ENCODE results near the gene TMEM198.
A peak's percentile ranks its signal among the peaks of the same experiment; 100 is the strongest.

Gene TMEM198

GRCh38 chr2:219543596-219544358 is at the start of gene TMEM198, which contains the start of gene CHPF:
Gene TMEM198 (plus strand): TSS chr2:219544028. CDS start chr2:219544728, 700 bp downstream.
Gene CHPF (minus strand): TSS chr2:219543809. CDS start chr2:219543538, 271 bp downstream.
- DNase-seq (ENCODE audit: low read depth): peak; percentile 99

- no peak for DNase-seq (ENCODE audit: low read depth)
Measured at GRCh38 chr2:219494952-219495530, 48.8 kb upstream of the TMEM198 start.

- DNase-seq (ENCODE audit: low read depth): peak; percentile 83
Measured at GRCh38 chr2:219495531-219496122, 48.2 kb upstream of the TMEM198 start.

GRCh38 chr2:219496247-219496824 is 47.5 kb upstream of the TMEM198 start:
- DNase-seq (ENCODE audit: low read depth): no peak

- no peak for DNase-seq (ENCODE audit: low read depth)
Measured at GRCh38 chr2:219496825-219497494, 46.9 kb upstream of the TMEM198 start.

- DNase-seq (ENCODE audit: low read depth): peak; percentile 92
Measured at GRCh38 chr2:219497495-219498279, 46.1 kb upstream of the TMEM198 start.

- peak; percentile 100 for DNase-seq (ENCODE audit: low read depth)
Measured at GRCh38 chr2:219498280-219499057, 45.4 kb upstream of the TMEM198 start, which contains the start of gene GMPPA. Gene GMPPA (plus strand): TSS chr2:219498891. CDS start chr2:219499976, 1,085 bp downstream.

- no peak for DNase-seq (ENCODE audit: low read depth)
Measured at GRCh38 chr2:219499058-219499307, 44.8 kb upstream of the TMEM198 start.

- no peak for DNase-seq (ENCODE audit: low read depth)
Measured at GRCh38 chr2:219499555-219499954, 44.3 kb upstream of the TMEM198 start.

- DNase-seq (ENCODE audit: low read depth): peak; percentile 79
Measured at GRCh38 chr2:219500135-219500534, 43.7 kb upstream of the TMEM198 start.

GRCh38 chr2:219501849-219502248 is 42.0 kb upstream of the TMEM198 start:
- no peak for DNase-seq (ENCODE audit: low read depth)

- no peak for DNase-seq (ENCODE audit: low read depth)
Measured at GRCh38 chr2:219502618-219503017, 41.2 kb upstream of the TMEM198 start.

GRCh38 chr2:219505585-219505984 is 38.2 kb upstream of the TMEM198 start:
- DNase-seq (ENCODE audit: low read depth): no peak

GRCh38 chr2:219506153-219506801 is 37.6 kb upstream of the TMEM198 start:
- DNase-seq (ENCODE audit: low read depth): no peak

- no peak for DNase-seq (ENCODE audit: low read depth)
Measured at GRCh38 chr2:219506802-219507526, 36.9 kb upstream of the TMEM198 start.

- no peak for DNase-seq (ENCODE audit: low read depth)
Measured at GRCh38 chr2:219507581-219508443, 36.0 kb upstream of the TMEM198 start.

- no peak for DNase-seq (ENCODE audit: low read depth)
Measured at GRCh38 chr2:219508444-219508734, 35.4 kb upstream of the TMEM198 start.

GRCh38 chr2:219508971-219509779 is 34.7 kb upstream of the TMEM198 start:
- DNase-seq (ENCODE audit: low read depth): no peak
